WTC11 (cell line): Measurements from ENCODE around the gene MKI67. TPM values are rescaled to one million over a fixed set of nuclear protein-coding genes. Genes with fewer than 3 reads are reported as not detected.

Experiments used
- ATAC-seq: fragments of 200-7000 bp; cut with Tn5 transposase; 2 replicates; pipeline ENCODE4 v1.10.0; 2021; ENCODE audit warnings: mild to moderate bottlenecking, moderate library complexity
- CTCF ChIA-PET: fragments of 300-600 bp; sonication (Branson Sonifier 250); formaldehyde crosslinking; loops from one replicate; lab custom pipeline; 2021; ENCODE audit warnings: antibody characterized with exemption; lab: Charles Lee
- POLR2A ChIA-PET: fragments of 350-600 bp; sonication (Branson Sonifier 250); formaldehyde crosslinking; loops from one replicate; lab custom pipeline; 2021; ENCODE audit warnings: antibody characterized with exemption; lab: Charles Lee
- DNase-seq: peaks from one replicate; pipeline ENCODE4 v3.0.0; 2021; ENCODE audit warnings: low spot score
- H3K27ac Mint-ChIP-seq: 2 replicates; pipeline ENCODE4 v1.8.0; 2021; ENCODE audit warnings: mixed read lengths
- H3K27me3 Mint-ChIP-seq: 2 replicates; pipeline ENCODE4 v1.8.0; 2021; ENCODE audit warnings: low read depth, mild to moderate bottlenecking, moderate library complexity, mixed read lengths
- H3K36me3 Mint-ChIP-seq: 2 replicates; pipeline ENCODE4 v1.8.0; 2021; ENCODE audit warnings: mixed read lengths
- H3K4me1 Mint-ChIP-seq: 2 replicates; pipeline ENCODE4 v1.8.0; 2022; ENCODE audit warnings: mixed read lengths
- H3K4me3 Mint-ChIP-seq: 2 replicates; pipeline ENCODE4 v1.8.0; 2021; ENCODE audit warnings: mild to moderate bottlenecking, moderate library complexity, mixed read lengths
- H3K9me3 Mint-ChIP-seq: 2 replicates; pipeline ENCODE4 v1.8.0; 2021; ENCODE audit warnings: mixed read lengths
- FOXK1 ChIP-seq: sonication (generic); formaldehyde crosslinking; IDR thresholded peaks from 2 replicates; pipeline ENCODE4 v1.8.0; 2022; ENCODE audit warnings: mild to moderate bottlenecking, moderate library complexity, missing genetic modification reagents
- JUN ChIP-seq: sonication (generic); formaldehyde crosslinking; IDR thresholded peaks from 2 replicates; pipeline ENCODE4 v1.8.0; 2023; ENCODE audit warnings: mild to moderate bottlenecking, missing genetic modification reagents
- NR2C2 ChIP-seq: sonication (generic); formaldehyde crosslinking; IDR thresholded peaks from 2 replicates; pipeline ENCODE4 v1.8.0; 2022; ENCODE audit warnings: mild to moderate bottlenecking, missing genetic modification reagents
- RELA ChIP-seq: sonication (generic); formaldehyde crosslinking; IDR thresholded peaks from 2 replicates; pipeline ENCODE4 v1.8.1; 2022; ENCODE audit warnings: missing genetic modification reagents, mild to moderate bottlenecking, borderline replicate concordance
- TEAD1 ChIP-seq: sonication (generic); formaldehyde crosslinking; IDR thresholded peaks from 2 replicates; pipeline ENCODE4 v1.8.0; 2022; ENCODE audit warnings: mild to moderate bottlenecking, missing genetic modification reagents
- TP53 ChIP-seq: sonication (generic); formaldehyde crosslinking; IDR thresholded peaks from 2 replicates; pipeline ENCODE4 v1.8.1; 2023; ENCODE audit warnings: mild to moderate bottlenecking, missing genetic modification reagents
- ZBTB21 ChIP-seq: sonication (generic); formaldehyde crosslinking; IDR thresholded peaks from 2 replicates; pipeline ENCODE4 v1.8.1; 2023; ENCODE audit warnings: mild to moderate bottlenecking, missing genetic modification reagents, borderline replicate concordance
- ZNF396 ChIP-seq: fragments of 250-450 bp; sonication (Bioruptor Pico); IDR thresholded peaks from 2 replicates; pipeline ENCODE4 v1.8.0; 2021; ENCODE audit warnings: mild to moderate bottlenecking, moderate library complexity, borderline replicate concordance
- ZNF416 ChIP-seq: fragments of 250-450 bp; sonication (Bioruptor Pico); IDR thresholded peaks from 2 replicates; pipeline ENCODE4 v1.9.0; 2021; ENCODE audit warnings: mild to moderate bottlenecking, inconsistent platforms
- ZNF423 ChIP-seq: fragments of 250-450 bp; sonication (Bioruptor Pico); IDR thresholded peaks from 2 replicates; pipeline ENCODE4 v2.1.2; 2022; ENCODE audit warnings: mild to moderate bottlenecking, moderate library complexity
- total RNA-seq: library from RNA; stranded (reverse); gene quantifications from 3 replicates; pipeline ENCODE4 v1.2.3, GENCODE V29; 2021
- TF ChIP-seq, protein P1 (sequence below): sonication (generic); formaldehyde crosslinking; IDR thresholded peaks from 2 replicates; pipeline ENCODE4 v1.8.1; 2023; ENCODE audit warnings: mild to moderate bottlenecking, missing genetic modification reagents, moderate library complexity
- TF ChIP-seq, protein P2 (sequence below): sonication (generic); formaldehyde crosslinking; IDR thresholded peaks from 2 replicates; pipeline ENCODE4 v1.8.0; 2023; ENCODE audit warnings: mild to moderate bottlenecking, missing genetic modification reagents
- TF ChIP-seq, protein P3 (sequence below): sonication (generic); formaldehyde crosslinking; IDR thresholded peaks from 2 replicates; pipeline ENCODE4 v1.8.0; 2022; ENCODE audit warnings: mild to moderate bottlenecking, missing genetic modification reagents
- TF ChIP-seq, protein P4 (sequence below): fragments of 250-450 bp; sonication (Bioruptor Pico); conservative IDR thresholded peaks from 2 replicates; pipeline ENCODE4 v1.9.0; 2021; ENCODE audit warnings: mild to moderate bottlenecking
- TF ChIP-seq, protein P5 (sequence below): sonication (generic); formaldehyde crosslinking; IDR thresholded peaks from 2 replicates; pipeline ENCODE4 v1.8.0; 2023; ENCODE audit warnings: missing genetic modification reagents, mild to moderate bottlenecking, borderline replicate concordance
- TF ChIP-seq, protein P6 (sequence below): fragments of 250-450 bp; sonication (Bioruptor Pico); IDR thresholded peaks from 2 replicates; pipeline ENCODE4 v1.9.0; 2021; ENCODE audit warnings: mild to moderate bottlenecking

Gene MKI67
- total RNA-seq, 1 experiment from 2014 or later = 118 TPM

DNA sequence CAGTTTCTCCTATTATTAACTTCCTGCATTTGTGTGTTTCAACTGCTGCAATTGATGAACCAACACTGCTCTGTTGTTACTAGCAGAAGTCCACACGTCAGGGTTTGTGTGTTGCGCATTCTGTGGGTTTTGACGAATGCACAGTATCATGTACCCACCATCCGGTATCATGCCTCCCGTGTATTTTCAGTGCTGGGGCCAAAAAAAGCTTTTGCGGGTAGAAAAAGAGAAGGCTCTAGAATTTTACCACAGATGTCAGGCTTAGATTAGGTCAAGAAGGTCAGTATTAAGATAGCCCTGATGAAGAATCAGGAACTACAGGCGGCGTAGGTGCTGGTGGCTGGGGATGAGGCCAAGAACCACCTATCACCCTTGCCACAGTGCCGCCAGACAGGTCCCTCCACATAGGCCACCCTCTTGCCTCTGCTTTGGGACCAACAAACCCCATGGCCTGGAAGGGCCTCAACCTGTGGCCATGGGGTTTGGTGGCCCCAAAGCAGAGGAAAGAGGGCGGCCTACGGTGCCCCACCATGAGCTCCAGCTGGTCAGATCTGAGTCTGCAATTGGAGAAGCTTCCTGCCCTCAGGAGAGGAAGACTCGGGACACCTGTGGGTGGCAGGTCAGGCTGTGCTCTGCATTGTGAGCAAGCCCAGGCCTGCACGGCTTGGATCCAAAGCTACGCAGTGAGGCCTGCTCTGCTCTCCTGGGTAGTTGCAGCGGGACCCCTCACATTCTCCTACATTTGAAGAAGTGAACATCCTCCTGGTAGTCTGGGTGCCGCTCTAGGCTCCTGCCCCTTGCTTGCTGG, 71.9 kb downstream of the MKI67 start:
- ATAC-seq (no peak), DNase-seq (no peak)
- Mint-ChIP-seq H3K27ac (no peak overlapping the region), H3K36me3 (no peaks in the 10 kb centered on the region), H3K4me1 (no peaks in the 10 kb centered on the region), H3K4me3 (no peak overlapping the region), H3K27me3 (no peaks in the 10 kb centered on the region), H3K9me3 (no peaks in the 10 kb centered on the region)
- CTCF ChIA-PET = interaction anchor here (1.5 kb wide), 1 partner anchor 15 kb away, joined by 8 read pairs; no protein-coding TSS in a partner anchor
- TF ChIP-seq TEAD1 (CRISPR knock-in tag) = no peak
- no peak for TF ChIP-seq ZBTB21 (CRISPR knock-in tag)
- TF ChIP-seq ZNF396 = no peak
- TF ChIP-seq, protein P1, sequence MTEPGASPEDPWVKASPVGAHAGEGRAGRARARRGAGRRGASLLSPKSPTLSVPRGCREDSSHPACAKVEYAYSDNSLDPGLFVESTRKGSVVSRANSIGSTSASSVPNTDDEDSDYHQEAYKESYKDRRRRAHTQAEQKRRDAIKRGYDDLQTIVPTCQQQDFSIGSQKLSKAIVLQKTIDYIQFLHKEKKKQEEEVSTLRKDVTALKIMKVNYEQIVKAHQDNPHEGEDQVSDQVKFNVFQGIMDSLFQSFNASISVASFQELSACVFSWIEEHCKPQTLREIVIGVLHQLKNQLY (CRISPR knock-in tag) = no peak
- TF ChIP-seq NR2C2 (CRISPR knock-in tag) = no peak
- no peak for TF ChIP-seq JUN (CRISPR knock-in tag)
- TF ChIP-seq RELA (CRISPR knock-in tag) = no peak
- TF ChIP-seq, protein P2, sequence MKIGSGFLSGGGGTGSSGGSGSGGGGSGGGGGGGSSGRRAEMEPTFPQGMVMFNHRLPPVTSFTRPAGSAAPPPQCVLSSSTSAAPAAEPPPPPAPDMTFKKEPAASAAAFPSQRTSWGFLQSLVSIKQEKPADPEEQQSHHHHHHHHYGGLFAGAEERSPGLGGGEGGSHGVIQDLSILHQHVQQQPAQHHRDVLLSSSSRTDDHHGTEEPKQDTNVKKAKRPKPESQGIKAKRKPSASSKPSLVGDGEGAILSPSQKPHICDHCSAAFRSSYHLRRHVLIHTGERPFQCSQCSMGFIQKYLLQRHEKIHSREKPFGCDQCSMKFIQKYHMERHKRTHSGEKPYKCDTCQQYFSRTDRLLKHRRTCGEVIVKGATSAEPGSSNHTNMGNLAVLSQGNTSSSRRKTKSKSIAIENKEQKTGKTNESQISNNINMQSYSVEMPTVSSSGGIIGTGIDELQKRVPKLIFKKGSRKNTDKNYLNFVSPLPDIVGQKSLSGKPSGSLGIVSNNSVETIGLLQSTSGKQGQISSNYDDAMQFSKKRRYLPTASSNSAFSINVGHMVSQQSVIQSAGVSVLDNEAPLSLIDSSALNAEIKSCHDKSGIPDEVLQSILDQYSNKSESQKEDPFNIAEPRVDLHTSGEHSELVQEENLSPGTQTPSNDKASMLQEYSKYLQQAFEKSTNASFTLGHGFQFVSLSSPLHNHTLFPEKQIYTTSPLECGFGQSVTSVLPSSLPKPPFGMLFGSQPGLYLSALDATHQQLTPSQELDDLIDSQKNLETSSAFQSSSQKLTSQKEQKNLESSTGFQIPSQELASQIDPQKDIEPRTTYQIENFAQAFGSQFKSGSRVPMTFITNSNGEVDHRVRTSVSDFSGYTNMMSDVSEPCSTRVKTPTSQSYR (CRISPR knock-in tag) = no peak
- no peak for TF ChIP-seq TP53
- TF ChIP-seq ZNF416 (CRISPR knock-in tag) = no peak
- TF ChIP-seq, protein P3, sequence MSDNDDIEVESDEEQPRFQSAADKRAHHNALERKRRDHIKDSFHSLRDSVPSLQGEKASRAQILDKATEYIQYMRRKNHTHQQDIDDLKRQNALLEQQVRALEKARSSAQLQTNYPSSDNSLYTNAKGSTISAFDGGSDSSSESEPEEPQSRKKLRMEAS = no peak
- no peak for TF ChIP-seq ZNF423 (CRISPR knock-in tag)
- TF ChIP-seq, protein P4, sequence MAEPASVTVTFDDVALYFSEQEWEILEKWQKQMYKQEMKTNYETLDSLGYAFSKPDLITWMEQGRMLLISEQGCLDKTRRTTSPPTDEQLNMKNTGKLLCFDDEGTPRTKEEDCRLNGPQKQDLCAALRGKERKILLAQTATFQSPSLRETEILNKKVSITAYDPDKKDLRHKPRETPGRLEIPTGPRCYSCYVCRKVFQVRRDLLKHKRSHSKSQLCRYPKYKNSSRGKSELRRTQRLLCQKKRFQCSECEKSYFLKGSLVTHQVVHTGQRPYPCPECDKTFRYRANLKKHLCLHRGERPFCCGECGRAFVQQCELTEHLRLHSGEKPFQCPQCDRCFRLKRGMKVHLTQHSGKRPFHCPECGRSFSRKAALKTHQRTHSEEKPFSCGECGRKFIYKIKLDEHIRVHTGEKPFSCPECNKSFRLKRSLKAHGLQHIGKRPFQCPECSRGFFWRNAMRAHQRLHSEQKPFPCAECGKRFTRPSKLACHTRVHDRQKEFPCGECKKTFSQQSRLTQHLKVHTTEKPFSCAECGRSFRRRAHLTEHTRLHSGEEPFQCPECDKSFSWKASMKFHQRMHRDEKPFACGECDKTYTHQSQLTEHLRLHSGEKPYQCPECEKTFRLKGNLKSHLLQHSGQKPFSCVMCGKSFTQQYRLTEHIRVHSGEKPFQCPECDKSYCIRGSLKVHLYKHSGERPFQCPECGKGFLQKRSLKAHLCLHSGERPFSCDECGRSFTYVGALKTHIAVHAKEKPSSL (CRISPR knock-in tag) = no peak
- TF ChIP-seq, protein P5, sequence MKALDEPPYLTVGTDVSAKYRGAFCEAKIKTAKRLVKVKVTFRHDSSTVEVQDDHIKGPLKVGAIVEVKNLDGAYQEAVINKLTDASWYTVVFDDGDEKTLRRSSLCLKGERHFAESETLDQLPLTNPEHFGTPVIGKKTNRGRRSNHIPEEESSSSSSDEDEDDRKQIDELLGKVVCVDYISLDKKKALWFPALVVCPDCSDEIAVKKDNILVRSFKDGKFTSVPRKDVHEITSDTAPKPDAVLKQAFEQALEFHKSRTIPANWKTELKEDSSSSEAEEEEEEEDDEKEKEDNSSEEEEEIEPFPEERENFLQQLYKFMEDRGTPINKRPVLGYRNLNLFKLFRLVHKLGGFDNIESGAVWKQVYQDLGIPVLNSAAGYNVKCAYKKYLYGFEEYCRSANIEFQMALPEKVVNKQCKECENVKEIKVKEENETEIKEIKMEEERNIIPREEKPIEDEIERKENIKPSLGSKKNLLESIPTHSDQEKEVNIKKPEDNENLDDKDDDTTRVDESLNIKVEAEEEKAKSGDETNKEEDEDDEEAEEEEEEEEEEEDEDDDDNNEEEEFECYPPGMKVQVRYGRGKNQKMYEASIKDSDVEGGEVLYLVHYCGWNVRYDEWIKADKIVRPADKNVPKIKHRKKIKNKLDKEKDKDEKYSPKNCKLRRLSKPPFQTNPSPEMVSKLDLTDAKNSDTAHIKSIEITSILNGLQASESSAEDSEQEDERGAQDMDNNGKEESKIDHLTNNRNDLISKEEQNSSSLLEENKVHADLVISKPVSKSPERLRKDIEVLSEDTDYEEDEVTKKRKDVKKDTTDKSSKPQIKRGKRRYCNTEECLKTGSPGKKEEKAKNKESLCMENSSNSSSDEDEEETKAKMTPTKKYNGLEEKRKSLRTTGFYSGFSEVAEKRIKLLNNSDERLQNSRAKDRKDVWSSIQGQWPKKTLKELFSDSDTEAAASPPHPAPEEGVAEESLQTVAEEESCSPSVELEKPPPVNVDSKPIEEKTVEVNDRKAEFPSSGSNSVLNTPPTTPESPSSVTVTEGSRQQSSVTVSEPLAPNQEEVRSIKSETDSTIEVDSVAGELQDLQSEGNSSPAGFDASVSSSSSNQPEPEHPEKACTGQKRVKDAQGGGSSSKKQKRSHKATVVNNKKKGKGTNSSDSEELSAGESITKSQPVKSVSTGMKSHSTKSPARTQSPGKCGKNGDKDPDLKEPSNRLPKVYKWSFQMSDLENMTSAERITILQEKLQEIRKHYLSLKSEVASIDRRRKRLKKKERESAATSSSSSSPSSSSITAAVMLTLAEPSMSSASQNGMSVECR = no peak
- no peak for TF ChIP-seq FOXK1
- TF ChIP-seq, protein P6, sequence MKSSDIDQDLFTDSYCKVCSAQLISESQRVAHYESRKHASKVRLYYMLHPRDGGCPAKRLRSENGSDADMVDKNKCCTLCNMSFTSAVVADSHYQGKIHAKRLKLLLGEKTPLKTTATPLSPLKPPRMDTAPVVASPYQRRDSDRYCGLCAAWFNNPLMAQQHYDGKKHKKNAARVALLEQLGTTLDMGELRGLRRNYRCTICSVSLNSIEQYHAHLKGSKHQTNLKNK (CRISPR knock-in tag) = no peak
- POLR2A ChIA-PET = no interaction called here
